SH-SY5Y (cell line): ENCODE measurements around the gene GRAP2.

ENCODE experiments used
- GATA2 ChIP-seq: IDR thresholded peaks from 2 replicates; pipeline ENCODE4 v1.6.1; 2011; ENCODE audit warnings: mild to moderate bottlenecking, low read depth, low read length
- GATA3 ChIP-seq: IDR thresholded peaks from 2 replicates; pipeline ENCODE4 v1.6.1; 2011; ENCODE audit warnings: low read depth, mild to moderate bottlenecking, low read length, moderate library complexity

GRCh38 chr22:39946126-39946502 lies 45.2 kb downstream of the GRAP2 start:
- TF ChIP-seq GATA3 (no peak), GATA2 (no peak)
